ENCODE measurements around the gene SCUBE3.

Gene SCUBE3

GRCh38 chr6:35214869-35215664 lies 1.3 kb downstream of the SCUBE3 start:
- no peak for DNase-seq

- DNase-seq, result no peak
Observed at GRCh38 chr6:35215665-35216411, 2.1 kb downstream of the SCUBE3 start.

GRCh38 chr6:35216412-35216732 lies 2.6 kb downstream of the SCUBE3 start:
- no peak for DNase-seq

- DNase-seq, result no peak
Observed at GRCh38 chr6:35216851-35217811, 3.4 kb downstream of the SCUBE3 start.

- DNase-seq, result no peak
Observed at GRCh38 chr6:35218021-35218420, 4.3 kb downstream of the SCUBE3 start.

- DNase-seq, result no peak
Observed at GRCh38 chr6:35218456-35218855, 4.7 kb downstream of the SCUBE3 start.

- DNase-seq, result no peak
Observed at GRCh38 chr6:35219683-35220326, 6.0 kb downstream of the SCUBE3 start.

- DNase-seq, result no peak
Observed at GRCh38 chr6:35220711-35221110, 7.0 kb downstream of the SCUBE3 start.

GRCh38 chr6:35223396-35223795 lies 9.6 kb downstream of the SCUBE3 start:
- no peak for DNase-seq

GRCh38 chr6:35224720-35225119 lies 11.0 kb downstream of the SCUBE3 start:
- DNase-seq, result no peak

GRCh38 chr6:35228481-35228880 lies 14.7 kb downstream of the SCUBE3 start:
- DNase-seq, result no peak

- DNase-seq, result no peak
Observed at GRCh38 chr6:35229304-35229703, 15.5 kb downstream of the SCUBE3 start.

- no peak for DNase-seq
Observed at GRCh38 chr6:35230498-35230897, 16.7 kb downstream of the SCUBE3 start.

GRCh38 chr6:35230950-35231349 lies 17.2 kb downstream of the SCUBE3 start:
- no peak for DNase-seq

- DNase-seq, result no peak
Observed at GRCh38 chr6:35231563-35231962, 17.8 kb downstream of the SCUBE3 start.

GRCh38 chr6:35234901-35235300 lies 21.1 kb downstream of the SCUBE3 start:
- no peak for DNase-seq

GRCh38 chr6:35236223-35236622 lies 22.5 kb downstream of the SCUBE3 start:
- no peak for DNase-seq

GRCh38 chr6:35237476-35237875 lies 23.7 kb downstream of the SCUBE3 start:
- DNase-seq, result no peak

GRCh38 chr6:35238843-35239289 lies 25.1 kb downstream of the SCUBE3 start:
- peak; percentile 58 for DNase-seq

- no peak for DNase-seq
Observed at GRCh38 chr6:35239581-35239980, 25.8 kb downstream of the SCUBE3 start.

GRCh38 chr6:35240838-35241801 lies 27.4 kb downstream of the SCUBE3 start:
- peak; percentile 82 for DNase-seq
